Uterus (tissue), 2 donors: ENCODE results near the gene RNF17.

Experiments used
- POLR2A ChIP-seq, 2 donors: fragments of 450-650 bp; IDR thresholded peaks; one replicate each; pipeline ENCODE4 v1.6.1; 2016; ENCODE audit warnings: antibody characterized with exemption in 2 of 2, mild to moderate bottlenecking in 1 of 2, moderate library complexity in 1 of 2
- TF ChIP-seq, protein P1 (sequence below), 4 experiments: fragments of 200-600 bp in 2 of 4; fragments of 450-650 bp in 2 of 4; sonication (generic) in 2 of 4; IDR thresholded peaks; one replicate each; pipeline ENCODE4 v1.5.1; 2016 to 2019; ENCODE audit warnings: antibody characterized with exemption in 4 of 4, mild to moderate bottlenecking in 2 of 4, moderate library complexity in 1 of 4

GRCh38 chr13:24854311-24854710, 90.3 kb downstream of the RNF17 start:
- TF ChIP-seq, protein P1, sequence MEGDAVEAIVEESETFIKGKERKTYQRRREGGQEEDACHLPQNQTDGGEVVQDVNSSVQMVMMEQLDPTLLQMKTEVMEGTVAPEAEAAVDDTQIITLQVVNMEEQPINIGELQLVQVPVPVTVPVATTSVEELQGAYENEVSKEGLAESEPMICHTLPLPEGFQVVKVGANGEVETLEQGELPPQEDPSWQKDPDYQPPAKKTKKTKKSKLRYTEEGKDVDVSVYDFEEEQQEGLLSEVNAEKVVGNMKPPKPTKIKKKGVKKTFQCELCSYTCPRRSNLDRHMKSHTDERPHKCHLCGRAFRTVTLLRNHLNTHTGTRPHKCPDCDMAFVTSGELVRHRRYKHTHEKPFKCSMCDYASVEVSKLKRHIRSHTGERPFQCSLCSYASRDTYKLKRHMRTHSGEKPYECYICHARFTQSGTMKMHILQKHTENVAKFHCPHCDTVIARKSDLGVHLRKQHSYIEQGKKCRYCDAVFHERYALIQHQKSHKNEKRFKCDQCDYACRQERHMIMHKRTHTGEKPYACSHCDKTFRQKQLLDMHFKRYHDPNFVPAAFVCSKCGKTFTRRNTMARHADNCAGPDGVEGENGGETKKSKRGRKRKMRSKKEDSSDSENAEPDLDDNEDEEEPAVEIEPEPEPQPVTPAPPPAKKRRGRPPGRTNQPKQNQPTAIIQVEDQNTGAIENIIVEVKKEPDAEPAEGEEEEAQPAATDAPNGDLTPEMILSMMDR (IDR thresholded peaks at IDR 0.05) = no peak
- no peak for TF ChIP-seq POLR2A (IDR thresholded peaks at IDR 0.05)
